H1 (cell line): ENCODE measurements around the gene DUOX1. TPM values are rescaled to one million over a fixed set of nuclear protein-coding genes. Genes with fewer than 3 reads are reported as not detected.

Experiments used
- BCL11A ChIP-seq, 2 experiments: IDR thresholded peaks; one replicate each; pipeline ENCODE4 v1.6.1; 2011; ENCODE audit warnings: low read depth in 2 of 2, low read length in 2 of 2, mild to moderate bottlenecking in 2 of 2
- CHD2 ChIP-seq: IDR thresholded peaks from 2 replicates; pipeline ENCODE4 v1.6.1; 2012; ENCODE audit warnings: low read length, improper control_type of control experiment
- CHD7 ChIP-seq: fragments of 300-600 bp; sonication (generic); IDR thresholded peaks from 2 replicates; pipeline ENCODE4 v1.7.1; 2012; ENCODE audit warnings: low read length, moderate library complexity, mild to moderate bottlenecking, inconsistent platforms; ENCODE audit not compliant: insufficient replicate concordance
- FOSL1 ChIP-seq: IDR thresholded peaks from 2 replicates; pipeline ENCODE4 v1.6.1; 2011; ENCODE audit warnings: mild to moderate bottlenecking, low read depth, low read length, moderate library complexity; ENCODE audit not compliant: insufficient read depth
- HDAC2 ChIP-seq, 2 experiments: fragments of 300-600 bp in 1 of 2; sonication (generic) in 1 of 2; IDR thresholded peaks; 2 replicates each; pipeline ENCODE4 v1.6.1; 2011 to 2012; ENCODE audit warnings: low read depth in 2 of 2, low read length in 2 of 2, mild to moderate bottlenecking in 2 of 2, moderate library complexity in 2 of 2, borderline replicate concordance in 1 of 2, inconsistent platforms in 1 of 2
- POLR2A ChIP-seq, 2 experiments: IDR thresholded peaks; 1 replicate in 1 of 2; 2 replicates in 1 of 2; pipeline ENCODE4 v1.6.1; 2011; ENCODE audit warnings: low read depth in 2 of 2, low read length in 2 of 2, mild to moderate bottlenecking in 2 of 2; ENCODE audit errors: control extremely low read depth in 1 of 2
- POLR2AphosphoS5 ChIP-seq: IDR thresholded peaks from 2 replicates; pipeline ENCODE4 v1.6.1; 2011; ENCODE audit warnings: low read depth, low read length
- RNF2 ChIP-seq: fragments of 200-900, 300-1000 bp; sonication (generic); IDR thresholded peaks from 2 replicates; pipeline ENCODE4 v1.7.1; 2016; ENCODE audit warnings: borderline replicate concordance, low read depth, mild to moderate bottlenecking, antibody characterized with exemption, low read length; ENCODE audit not compliant: poor library complexity, severe bottlenecking; ENCODE audit errors: missing control alignments
- SIN3A ChIP-seq, 2 experiments: IDR thresholded peaks in 1 of 2; conservative IDR thresholded peaks in 1 of 2; 2 replicates each; pipeline ENCODE4 v1.6.1; 2011 to 2012; ENCODE audit warnings: low read length in 2 of 2, improper control_type of control experiment in 1 of 2, low read depth in 1 of 2, mild to moderate bottlenecking in 1 of 2
- SP2 ChIP-seq: IDR thresholded peaks from 2 replicates; pipeline ENCODE4 v1.6.1; 2012; ENCODE audit warnings: mild to moderate bottlenecking, low read length, inconsistent platforms
- SUZ12 ChIP-seq: fragments of 200-600 bp; sonication (generic); IDR thresholded peaks from 2 replicates; pipeline ENCODE4 v1.6.1; 2012; ENCODE audit warnings: mild to moderate bottlenecking, inconsistent platforms, low read length, moderate library complexity, mixed read lengths
- polyA plus RNA-seq, 7 experiments: library from polyadenylated mRNA; depleted of rRNA in 3 of 7; stranded (reverse) in 5 of 7; unstranded in 2 of 7; fragments of >200 nt in 5 of 7; fragments of 200-250 nt in 2 of 7; gene quantifications; 1 replicate in 5 of 7; 2 replicates in 1 of 7; 4 replicates in 1 of 7; pipeline versions ENCODE4 v1.2.1 to v1.2.3, GENCODE V29; 2011 to 2013; ENCODE audit warnings: missing spikeins in 2 of 7, mixed read lengths in 2 of 7
- total RNA-seq: library from RNA; stranded (reverse); fragmentation: NEBNext Ultra II Directional; extraction: Animal tissue kit (Norgen Biotek cat#: 25700); gene quantifications from 2 replicates; pipeline ENCODE4 v1.2.1, GENCODE V29; 2021

The DUOX1 gene
- total and polyA plus RNA-seq, 2 of the 8 experiments (the other 6 are each of a cell fraction or from before 2014, with no cell fraction given) = 0.84 to 1.4 TPM

- TF ChIP-seq CHD7 (no peak), FOSL1 (no peak), POLR2AphosphoS5 (no peak), HDAC2 (IDR thresholded peaks at IDR 0.05; ENCODE audit: borderline replicate concordance in 1 of 2, low read depth in 2 of 2, low read length in 2 of 2) (no peak), POLR2A (IDR thresholded peaks at IDR 0.05; ENCODE audit: control extremely low read depth in 1 of 2, low read depth in 2 of 2, low read length in 2 of 2) (no peak), SP2 (no peak), RNF2 (no peak), BCL11A (IDR thresholded peaks at IDR 0.05; ENCODE audit: low read depth in 2 of 2, low read length in 2 of 2) (no peak), CHD2 (no peak), SIN3A (conservative IDR thresholded peaks at IDR 0.05 in 1 of 2, IDR thresholded peaks at IDR 0.05 in 1 of 2; ENCODE audit: low read depth in 1 of 2, low read length in 2 of 2) (no peak), SUZ12 (no peak)
Observed at GRCh38 chr15:45201869-45202268, 72.1 kb downstream of the DUOX1 start (continued).
